Stimulated activated CD4-positive, alpha-beta T cell treated with anti-CD3 and anti-CD28 coated beads, TNF-alpha, amount 100 ng/mL, for 4 hours (primary cell): ENCODE results near the gene PPFIA4.

Source experiments
- DNase-seq, 3 experiments: peaks; one replicate each; pipeline ENCODE4 v3.0.0-alpha.2; 2020; ENCODE audit warnings: low read depth in 3 of 3

Gene PPFIA4

DNA sequence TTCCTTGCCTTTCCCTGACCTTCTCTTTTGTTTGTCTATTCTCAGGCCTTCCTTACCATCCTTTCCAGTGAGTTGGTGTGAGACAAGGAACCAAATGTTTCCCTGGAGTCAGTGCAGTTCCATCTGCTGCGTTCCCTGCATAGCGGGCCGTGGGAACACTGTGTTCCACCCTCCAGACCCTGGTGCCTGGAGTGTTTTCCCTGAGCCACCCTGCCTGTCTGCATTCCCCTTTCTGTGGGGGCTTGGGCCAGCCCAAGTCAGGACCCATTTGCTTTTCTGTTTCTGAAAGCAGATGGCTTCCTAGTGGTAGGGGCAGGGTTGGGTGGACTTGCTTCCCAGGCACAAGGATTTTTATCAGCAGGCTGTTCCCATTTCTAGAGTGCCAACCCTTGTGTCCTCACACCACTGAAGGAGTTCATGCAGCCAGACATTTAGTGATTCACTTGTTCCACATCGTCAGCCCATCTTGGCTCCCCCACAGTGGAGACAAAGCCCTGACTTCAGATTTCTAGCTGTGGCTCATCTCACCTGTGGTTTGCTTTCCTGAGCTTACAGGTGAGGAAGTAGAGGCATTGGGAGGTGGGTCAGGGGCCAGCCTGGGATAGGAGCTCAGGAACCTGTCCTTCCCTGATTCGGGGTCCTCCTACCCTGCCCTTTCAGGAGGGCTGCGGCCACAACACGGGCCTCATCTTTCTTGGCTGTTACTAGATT, 73.7 kb downstream of the PPFIA4 start:
- no peak for DNase-seq

DNA sequence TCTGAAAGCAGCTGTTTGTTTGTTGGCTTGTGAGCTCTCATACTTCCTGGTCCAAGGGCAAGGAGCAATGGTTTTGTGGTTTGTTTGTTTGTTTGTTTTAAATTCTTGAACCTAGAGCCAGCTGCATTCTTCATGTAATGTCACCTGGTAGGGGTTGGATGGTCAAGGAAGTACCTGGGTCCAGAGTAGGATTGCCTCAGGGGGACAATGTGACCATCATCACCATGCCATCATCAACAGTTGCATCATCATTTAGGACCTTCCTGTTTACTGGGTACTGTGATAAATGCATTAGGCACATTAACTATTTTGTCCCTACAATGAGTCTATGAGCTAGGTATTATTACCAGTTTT, 74.2 kb downstream of the PPFIA4 start:
- no peak for DNase-seq

DNA sequence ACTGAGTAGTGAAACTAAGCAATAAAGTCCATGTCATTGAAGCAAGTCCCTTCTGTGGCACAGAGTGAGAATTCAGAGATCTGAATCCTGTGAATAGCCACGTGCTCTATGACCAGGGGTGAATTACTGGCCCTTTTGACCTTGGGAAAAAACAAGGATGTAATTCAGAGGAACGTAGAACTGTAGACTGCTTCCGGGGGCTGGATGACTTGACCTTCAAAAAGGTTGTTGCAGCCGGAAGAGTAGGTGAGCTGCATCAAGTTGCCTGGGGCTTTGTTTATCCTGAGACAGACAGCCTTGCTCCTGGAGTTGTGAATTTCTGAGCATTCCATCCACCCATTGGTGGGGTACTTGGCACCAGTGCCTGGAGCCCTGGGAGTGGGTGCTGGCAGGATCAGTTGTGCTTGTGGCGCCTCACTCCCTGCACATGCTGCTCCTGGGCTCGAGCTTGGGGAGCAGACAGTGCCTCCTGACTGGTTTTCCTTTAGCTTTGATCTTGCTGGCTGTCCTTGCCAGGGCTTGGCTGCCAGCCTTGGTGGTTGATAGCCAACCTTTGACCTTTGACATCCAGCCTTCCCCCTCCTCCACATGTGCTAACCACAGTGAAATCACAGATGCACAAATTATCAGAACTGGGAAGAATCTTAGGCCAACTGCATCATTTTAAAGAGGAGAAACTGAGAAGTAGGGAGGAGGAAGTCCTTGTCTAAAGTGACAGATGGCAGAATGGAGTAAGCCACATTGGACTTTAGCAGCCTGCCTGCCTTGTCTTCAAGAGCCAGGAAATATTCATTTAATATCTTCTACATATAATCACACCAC, 75.7 kb downstream of the PPFIA4 start:
- no peak for DNase-seq

DNA sequence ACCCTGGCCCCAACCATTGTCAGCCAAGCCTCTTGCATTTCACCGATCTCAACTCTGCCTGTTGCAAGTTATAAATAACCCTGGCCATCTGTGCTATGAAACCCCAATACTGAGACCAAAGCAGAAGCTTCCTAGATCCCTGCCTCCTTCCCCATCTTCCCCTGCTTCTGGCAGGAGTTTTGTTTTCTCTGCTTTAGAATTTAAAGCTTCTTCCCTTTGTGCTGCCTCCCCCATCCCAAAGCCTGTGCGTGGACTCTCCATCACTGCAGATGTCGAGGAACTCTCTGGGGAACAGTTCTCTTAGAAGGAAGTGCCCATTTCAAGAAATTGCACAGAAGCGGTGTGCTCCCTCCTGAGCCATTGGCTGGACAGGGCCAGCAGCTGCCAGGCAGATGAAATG, 76.9 kb downstream of the PPFIA4 start:
- no peak for DNase-seq

DNA sequence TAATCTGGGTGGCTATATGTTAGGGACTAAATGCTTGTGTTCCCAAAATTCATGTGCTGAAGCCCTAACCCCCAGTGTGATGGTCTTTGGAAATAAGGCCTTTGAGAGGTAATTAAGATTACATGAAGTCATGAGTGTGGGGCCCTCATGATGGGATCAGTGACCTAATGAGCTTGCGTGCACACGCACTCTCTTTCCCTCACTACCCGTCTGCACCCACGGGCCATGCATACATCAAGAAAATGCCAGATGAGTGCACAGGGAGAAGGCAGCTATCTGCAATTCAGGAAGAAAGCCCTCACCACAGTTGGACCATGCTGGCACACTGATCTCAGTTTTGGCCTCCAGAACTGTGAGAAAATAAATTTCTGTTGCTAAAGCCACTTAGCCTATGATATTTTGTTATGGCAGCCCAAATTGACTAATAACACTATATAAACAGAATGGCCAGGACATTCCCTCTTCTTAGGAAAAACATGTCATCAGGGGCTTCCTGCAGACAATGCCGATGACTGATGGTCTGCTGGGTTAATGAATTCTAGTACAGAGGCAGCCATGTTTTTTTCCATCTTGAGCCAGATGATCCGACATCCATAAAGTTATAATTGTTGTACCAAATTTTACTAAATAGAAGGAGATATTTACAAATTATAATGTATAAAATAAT, 77.7 kb downstream of the PPFIA4 start:
- no peak for DNase-seq

DNA sequence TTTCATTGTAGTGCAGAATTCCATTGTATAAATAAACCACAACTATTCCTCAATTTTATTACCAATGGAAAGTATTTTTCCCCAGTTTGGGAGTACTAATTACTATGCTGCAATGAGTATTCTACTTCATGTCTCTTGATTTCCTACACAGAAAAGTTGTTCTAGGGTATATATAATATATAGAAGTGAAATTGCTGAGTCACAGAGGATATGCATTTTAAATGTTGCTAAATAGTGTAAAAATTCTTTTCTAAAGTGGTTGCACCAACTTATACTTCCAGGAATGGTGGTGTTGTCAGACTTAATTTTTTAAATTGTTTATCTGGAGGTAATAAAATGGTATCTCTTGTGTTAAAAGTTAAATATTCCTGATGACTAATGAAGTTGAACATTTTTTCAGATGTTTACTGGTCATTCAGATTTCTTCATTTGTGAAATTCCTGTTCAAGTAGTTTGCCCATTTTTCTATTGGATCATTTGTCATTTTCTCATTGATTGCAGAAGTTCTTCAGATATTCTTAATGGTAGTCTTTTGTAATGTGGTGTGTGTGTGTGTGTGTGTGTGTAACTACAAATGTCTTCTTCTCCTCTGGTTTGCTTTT, 78.6 kb downstream of the PPFIA4 start:
- no peak for DNase-seq

DNA sequence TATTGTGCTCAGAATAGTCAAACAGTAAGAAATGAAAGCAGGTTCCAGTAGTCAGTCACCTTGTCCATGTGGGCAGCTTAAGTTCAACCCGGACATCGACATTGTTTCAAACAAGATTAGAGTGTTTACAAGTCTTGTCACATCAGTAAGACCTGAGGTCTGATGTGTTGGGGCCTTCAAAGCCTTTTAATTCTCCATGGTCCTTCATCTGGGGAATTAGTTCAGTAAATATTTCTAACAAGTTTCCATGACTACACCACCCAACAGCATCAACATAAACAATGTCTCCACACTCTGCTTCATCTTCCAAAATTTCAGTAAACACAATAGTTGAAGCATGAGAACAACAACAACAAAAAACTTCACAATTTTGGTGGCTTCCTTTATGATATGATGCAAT, 86.2 kb downstream of the PPFIA4 start:
- no peak for DNase-seq

DNA sequence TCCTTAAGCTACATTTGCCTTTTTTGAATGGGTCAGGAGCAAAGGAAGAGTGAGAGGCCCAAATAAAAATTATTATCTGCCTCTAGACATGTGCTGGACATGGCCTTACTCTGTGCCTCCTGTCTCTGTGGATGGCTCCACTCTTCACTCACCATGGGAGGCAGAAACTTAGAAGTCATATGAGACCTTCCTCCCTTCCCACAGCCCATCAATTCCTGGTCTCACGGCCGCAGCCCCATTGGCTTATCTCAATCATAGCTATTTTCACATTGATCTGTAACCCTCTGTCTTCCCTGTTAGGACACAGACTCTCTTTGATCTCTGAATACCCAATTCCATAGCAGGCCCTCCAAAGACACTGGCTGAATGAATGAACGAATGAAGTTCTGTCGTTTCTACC, 87.0 kb downstream of the PPFIA4 start:
- DNase-seq, result no peak

DNA sequence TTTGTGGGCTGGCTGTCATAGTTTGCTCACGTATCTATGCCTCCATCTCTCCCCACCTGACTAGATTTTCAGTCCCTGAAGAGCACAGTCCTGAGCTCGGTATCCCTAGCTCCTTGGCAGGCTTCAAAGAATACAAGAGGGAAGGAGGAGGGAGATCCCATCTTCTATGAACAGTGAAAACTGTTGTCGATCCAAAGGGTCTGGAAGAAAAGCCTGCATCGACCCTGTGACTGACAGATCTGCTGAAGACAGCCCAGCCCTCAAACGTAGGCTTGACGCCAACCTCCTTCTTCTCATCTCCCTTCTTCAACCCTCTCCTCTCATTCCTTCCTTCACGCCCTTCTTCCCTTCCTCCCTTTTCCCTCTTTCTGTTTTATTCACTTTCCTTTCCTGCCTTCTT, 87.9 kb downstream of the PPFIA4 start:
- DNase-seq, result no peak

DNA sequence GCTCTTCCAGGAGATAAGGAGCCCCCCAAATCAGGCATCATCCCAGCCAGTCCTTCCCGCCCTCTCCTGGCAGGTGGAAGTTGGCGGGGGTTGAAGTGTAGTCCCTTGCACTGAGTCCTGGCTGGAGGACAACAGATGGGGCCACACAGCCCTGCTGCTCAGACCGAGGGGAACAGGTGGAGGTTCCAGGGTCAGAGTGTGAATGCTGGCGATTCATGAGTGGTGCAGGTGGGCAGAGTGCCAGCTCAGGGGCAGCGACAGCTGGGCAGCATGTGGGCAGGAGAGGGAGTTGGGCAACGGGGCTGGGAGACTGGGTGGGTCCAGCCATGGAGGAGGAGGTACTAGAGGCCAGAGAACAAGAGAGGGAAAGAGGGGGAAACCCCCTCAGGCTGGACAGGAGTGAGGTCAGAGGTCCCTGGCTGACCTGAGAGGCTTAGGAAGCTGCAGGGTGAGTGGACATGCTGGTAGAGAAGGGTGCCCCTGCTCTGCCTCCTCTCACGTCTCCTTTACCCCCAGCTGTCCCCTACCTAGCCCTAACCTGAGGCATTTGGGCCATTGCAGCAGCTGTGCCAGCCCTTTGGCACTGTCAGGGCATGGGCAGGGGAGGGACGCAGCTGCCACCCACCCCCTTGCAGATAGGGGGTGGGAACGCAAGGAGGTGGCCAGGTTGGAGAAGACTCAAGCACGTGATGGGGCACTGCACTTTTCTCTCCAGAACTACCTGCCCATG, 90.0 kb downstream of the PPFIA4 start:
- DNase-seq, result no peak

DNA sequence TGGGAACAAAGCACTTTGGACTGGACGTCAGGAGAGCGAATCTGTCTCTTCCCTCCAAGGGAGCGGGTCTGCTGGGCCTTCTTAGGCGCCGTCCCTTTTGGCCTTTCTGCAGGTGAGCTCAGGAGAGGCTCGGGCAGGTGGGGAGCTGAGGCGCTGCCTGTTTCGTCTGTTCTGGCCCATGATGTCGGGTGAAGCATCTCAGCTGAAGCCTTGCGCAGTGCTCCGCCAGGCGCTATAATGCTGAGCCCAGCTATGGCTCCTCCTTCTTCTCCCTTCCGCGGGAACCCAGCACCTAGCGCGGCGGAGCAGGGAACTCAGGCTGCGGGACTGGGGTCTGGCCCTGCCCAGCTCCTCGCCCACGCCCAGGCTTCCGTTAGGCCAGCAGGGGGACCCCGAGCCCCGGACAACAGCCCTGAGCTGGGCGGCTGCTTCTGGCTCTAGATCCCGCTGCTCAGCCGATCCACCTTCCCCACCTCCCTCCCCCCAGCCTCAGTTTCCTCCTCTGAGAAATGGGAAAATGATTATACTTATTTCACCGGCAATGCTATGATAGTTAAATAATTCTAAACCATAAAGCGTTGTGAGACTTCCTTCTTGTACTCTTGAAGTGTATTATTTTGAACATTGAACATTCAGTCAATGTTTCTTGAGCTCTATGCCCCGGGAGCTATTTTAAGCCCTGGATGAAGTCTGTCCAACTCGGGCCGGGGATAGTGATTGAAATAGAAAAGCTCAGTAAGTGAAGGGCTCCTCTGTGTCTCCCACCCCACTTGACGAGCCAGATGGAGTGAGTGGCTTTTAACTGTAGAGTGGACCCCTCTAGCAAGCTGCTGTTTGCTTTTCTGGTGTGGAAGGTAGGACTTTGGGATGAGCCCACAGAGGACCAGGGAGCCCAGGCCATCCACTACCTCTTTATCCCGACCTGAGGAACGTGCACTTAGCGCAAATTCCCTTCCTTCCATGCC, 91.6 kb downstream of the PPFIA4 start:
- no peak for DNase-seq

DNA sequence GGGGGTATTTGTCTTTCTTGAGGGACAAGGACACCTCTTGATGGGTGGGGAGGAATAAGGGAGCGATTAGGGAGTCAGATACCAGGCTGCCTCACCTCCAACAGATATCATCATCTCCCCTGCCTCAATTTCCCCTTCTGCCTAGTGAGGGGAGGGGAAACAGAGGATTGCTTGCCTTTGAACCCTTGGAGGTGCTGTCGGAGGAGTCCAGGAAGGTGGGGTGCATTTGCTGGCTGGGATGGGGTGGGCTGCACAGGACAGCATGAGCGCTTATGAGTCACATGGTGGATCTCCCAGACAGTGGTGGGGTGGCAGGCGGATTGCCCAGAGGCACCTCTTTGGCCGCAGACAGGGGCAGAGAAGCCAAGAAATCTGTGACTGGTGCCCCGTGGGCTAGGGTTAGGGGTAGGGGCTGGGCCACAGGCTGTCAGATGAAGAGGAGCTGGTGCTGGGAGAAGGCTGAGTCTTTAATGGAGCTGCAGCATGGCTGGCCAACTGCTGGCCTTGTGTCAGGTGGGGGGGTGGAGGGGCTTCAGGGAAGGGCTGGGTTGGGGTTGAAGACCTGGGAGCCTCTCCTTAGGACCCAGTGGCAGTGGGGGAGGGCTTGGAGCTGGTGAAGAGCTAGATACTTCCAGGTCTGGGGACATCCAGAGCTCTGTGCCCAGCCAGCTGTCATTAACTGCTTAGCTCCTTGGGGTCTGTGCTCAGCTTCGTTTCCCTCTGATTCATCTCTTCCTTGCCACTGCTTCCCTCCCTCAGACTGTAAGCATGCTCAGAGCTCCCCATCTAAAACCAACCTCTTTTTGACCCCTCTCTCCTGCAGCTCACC, 94.2 kb downstream of the PPFIA4 start:
- DNase-seq, result no peak

DNA sequence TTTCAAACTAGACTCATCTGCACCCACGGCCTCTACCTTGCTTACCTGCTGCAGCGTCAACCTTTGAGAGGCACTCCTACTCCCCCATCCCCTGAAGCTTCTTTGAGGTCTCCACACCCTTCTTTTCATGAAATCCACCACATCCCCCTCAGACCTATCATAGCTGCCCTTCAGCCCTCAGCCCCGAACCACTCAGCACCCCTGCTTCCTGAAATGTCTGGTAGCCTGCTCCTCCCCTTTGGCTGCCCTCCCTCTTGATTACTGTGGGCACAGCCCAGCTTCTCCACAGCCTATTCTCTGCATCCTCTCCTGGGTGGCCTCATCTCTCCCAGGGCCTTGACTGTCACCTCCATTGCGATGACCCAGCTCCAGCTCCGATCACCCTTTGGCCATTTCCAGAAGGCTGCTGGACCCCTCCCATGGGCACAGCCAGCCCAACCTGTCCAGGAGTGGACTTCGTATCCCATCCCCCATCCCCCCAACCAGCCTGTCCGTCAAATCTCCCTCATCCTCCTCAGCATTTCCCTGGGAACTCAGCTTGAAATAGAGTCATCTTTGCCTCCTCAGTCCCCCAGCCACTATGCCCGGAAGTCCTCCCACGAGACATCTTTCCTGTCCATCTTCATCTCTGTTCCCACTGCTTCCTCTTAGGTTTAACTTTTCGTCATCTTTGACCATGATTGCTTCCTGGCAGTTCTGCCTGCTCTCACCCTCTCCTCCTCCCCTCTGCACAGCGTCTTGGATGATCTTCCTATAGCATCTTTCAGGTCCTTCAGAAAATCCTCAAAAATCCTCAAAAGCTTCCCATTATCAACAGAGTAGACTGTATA, 95.1 kb downstream of the PPFIA4 start:
- DNase-seq, result no peak

DNA sequence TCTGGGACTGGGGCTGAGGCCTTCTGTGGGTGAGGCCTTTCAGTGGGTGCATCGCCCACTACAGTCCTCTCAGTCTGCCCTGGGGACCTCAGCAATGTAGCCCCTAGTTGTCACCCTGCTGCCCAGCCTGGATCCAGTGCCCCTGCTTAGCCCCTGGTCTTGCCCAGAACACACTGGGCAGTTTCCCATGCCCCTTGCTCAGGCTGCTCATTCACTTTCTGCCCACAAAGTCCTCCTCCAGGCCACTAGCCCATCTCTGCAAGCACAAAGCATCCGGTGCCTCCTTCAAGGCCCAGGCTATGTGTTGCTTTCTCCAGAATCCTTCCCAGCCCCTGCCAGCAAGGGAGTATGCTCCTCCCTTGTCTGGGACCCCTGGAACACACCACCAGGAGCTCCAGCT, 95.9 kb downstream of the PPFIA4 start:
- no peak for DNase-seq

DNA sequence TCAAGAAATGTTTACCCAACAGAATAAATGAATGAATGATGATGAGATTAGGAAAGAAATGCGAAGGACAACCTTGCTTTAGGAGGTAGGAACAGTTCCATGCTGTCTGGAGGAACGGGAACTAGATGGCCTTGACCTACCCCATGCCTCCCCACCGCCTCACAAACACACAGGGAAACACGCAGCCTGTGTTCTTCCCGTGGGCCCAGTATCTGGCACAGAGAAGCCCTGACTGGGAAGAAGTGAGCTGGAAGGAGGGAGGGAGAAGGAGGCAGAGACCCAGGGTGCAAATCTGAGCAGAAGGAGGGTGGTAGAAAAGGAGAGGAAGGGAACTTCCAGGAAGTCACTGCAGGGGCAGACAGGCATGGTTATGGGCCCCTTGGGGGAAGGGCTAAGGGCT, 97.7 kb downstream of the PPFIA4 start:
- no peak for DNase-seq

DNA sequence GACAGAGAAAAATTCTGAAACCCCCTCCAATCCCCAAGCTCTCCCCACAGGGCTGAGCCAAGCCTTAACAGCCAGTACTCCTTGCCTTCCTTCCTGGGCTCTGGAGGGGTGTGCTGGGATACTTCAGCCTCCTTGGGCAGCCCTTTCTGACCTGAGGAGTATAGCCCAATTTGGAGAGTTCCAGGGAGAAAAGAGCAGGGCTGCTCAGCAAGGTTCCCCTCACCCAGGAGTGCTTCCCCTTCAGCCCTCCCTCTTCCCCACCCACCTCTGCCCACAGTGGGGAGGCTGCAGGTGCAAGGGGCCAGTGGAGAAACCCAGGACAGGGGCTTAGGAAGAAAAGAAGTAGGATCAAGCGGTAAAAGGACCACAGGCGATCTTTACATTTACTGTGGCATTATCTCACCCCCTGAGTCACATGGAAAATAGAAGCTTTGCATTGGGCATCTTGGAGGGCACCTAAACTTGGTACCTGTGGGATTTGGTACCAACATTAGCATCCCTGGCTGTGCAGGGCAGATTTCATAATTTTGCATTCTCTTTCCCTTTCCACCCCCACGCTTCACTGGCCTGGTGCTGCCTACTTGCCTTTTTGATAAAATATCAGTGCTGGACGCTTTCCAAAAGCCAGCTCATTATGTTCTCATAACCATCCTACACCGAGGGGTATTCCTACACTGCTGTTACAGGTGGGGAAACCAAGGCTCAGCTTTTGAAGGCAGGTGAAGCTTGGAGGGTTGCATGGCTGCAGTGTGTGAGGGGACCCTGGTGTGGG, 98.4 kb downstream of the PPFIA4 start:
- DNase-seq, result no peak

DNA sequence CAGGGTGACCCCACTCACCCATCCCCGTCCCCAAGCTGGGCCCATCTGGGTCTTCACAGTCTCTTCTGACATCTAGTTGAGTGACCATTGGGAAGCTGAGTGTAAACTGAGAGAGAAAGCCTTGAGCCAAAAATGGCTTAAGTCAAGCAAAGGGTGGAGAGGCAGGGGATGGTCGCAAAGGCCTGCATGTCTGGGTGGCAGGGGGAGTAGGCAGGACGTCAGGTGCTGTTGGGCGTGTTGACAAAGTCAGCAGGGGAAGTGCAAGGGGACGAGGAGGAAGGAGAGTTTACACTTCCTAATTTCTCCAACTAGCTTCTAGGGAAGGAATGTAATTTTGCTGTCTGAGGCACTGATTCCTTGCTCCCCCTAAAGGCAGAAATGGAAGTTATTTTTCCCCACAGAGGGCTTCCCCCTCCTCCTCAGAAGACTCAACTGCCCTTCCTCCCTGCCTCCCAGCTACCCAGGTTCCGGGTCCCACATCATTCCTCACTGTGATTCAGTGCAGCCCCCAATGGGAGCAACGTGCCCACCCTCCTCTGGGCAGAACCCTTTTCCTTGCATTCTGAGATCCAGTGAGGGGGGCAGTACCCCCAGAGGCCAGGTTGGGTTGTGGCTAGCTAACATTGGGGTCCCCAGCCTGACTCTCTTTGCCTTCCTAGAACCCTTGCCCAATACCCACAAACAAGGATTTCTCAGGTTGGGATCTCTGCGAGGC, 100.0 kb downstream of the PPFIA4 start:
- no peak for DNase-seq
